ENCODE results near the gene TRIM27. TPM values are rescaled to one million over a fixed set of nuclear protein-coding genes. Genes with fewer than 3 reads are reported as not detected.
"Not testable (repeated sequence)": the region's sequence is repeated elsewhere in the genome, so short reads cannot be mapped to it uniquely, and the experiment has no call there.

Gene TRIM27
- total RNA-seq, 1 donor from 2014 or later: 65.2 TPM

DNA sequence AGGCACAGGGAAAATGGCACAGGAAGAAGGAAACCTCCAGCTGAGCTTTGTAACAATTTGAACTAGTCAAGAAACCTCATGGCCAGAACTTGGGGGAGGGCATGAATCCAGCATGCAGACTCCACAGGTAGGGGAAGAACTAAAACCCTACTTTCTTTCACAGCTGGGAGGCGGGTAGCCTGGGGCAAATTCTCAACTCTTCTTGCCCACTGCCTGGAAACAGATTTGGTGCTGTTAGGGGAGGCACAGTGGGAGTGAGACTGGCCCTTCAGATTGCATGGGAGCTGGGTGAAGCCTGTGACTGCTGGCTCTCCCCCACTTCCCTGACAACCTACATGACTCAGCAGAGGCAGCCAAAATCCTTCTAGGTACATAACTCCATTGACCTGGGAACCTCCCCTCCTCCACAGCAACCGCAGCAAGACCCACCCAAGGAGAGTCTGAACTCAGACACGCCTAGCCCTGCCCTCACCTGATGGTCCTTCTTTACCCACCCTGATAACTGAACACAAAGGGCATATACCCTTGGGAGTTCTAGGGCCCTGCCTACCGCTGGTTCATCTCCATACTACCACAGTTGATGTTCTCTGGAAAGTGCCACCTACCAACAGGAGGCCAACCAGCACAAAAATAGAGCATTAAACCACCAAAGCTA lies 37.2 kb upstream of the TRIM27 start:
- DNase-seq: no peak
- Mint-ChIP-seq H3K27me3 (ENCODE audit: unreplicated experiment) (no peaks in the 10 kb centered on the region), H3K27ac (ENCODE audit: unreplicated experiment) (no peak overlapping the region)

GRCh38 chr6:28958561-28959243 lies 34.9 kb upstream of the TRIM27 start:
- not testable (repeated sequence) for H3K27ac Mint-ChIP-seq (ENCODE audit: unreplicated experiment); DNase-seq; H3K36me3 Mint-ChIP-seq (ENCODE audit: unreplicated experiment); H3K4me1 Mint-ChIP-seq (ENCODE audit: low read depth, unreplicated experiment); H3K27me3 Mint-ChIP-seq (ENCODE audit: unreplicated experiment); H3K9me3 Mint-ChIP-seq (ENCODE audit: unreplicated experiment); H3K4me3 Mint-ChIP-seq (ENCODE audit: unreplicated experiment)

More for the DNA sequence above, 37.2 kb upstream of the TRIM27 start:
- peaks cover under 1% of the 10 kb centered on the region for H3K36me3 Mint-ChIP-seq (ENCODE audit: unreplicated experiment)
- H3K9me3 Mint-ChIP-seq (ENCODE audit: unreplicated experiment): peaks cover 3% of the 10 kb centered on the region
- H3K4me1 Mint-ChIP-seq (ENCODE audit: low read depth, unreplicated experiment): no peaks in the 10 kb centered on the region
- no peak overlapping the region for H3K4me3 Mint-ChIP-seq (ENCODE audit: unreplicated experiment)
- TF ChIP-seq, protein P1, sequence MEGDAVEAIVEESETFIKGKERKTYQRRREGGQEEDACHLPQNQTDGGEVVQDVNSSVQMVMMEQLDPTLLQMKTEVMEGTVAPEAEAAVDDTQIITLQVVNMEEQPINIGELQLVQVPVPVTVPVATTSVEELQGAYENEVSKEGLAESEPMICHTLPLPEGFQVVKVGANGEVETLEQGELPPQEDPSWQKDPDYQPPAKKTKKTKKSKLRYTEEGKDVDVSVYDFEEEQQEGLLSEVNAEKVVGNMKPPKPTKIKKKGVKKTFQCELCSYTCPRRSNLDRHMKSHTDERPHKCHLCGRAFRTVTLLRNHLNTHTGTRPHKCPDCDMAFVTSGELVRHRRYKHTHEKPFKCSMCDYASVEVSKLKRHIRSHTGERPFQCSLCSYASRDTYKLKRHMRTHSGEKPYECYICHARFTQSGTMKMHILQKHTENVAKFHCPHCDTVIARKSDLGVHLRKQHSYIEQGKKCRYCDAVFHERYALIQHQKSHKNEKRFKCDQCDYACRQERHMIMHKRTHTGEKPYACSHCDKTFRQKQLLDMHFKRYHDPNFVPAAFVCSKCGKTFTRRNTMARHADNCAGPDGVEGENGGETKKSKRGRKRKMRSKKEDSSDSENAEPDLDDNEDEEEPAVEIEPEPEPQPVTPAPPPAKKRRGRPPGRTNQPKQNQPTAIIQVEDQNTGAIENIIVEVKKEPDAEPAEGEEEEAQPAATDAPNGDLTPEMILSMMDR (IDR thresholded peaks at IDR 0.05; ENCODE audit: partially characterized antibody, unreplicated experiment): no peak

DNA sequence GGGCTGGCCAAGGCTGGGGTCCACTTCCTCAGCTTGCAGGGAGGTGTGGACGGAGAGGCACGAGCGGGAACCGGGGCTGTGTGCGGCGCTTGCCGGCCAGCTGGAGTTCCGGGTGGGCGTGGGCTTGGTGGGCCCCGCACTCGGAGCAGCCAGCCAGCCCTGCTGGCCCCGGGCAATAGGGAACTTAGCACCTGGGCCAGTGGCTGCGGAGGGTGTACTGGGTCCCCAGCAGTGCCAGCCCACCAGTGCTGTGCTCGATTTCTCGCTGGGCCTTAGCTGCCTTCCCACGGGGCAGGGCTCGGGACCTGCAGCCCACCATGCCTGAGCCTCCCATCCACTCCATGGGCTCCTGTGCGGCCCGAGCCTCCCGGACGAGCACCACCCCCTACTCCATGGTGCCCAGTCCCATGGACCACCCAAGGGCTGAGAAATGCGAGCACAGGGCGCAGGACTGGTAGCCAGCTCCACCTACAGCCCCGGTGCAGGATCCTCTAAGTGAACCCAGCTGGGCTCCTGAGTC lies 34.1 kb upstream of the TRIM27 start:
- H3K27me3 Mint-ChIP-seq (ENCODE audit: unreplicated experiment); H3K36me3 Mint-ChIP-seq (ENCODE audit: unreplicated experiment); H3K27ac Mint-ChIP-seq (ENCODE audit: unreplicated experiment); DNase-seq; H3K4me3 Mint-ChIP-seq (ENCODE audit: unreplicated experiment); H3K4me1 Mint-ChIP-seq (ENCODE audit: low read depth, unreplicated experiment): not testable (repeated sequence)
- H3K9me3 Mint-ChIP-seq (ENCODE audit: unreplicated experiment): peaks cover 12% of the 10 kb centered on the region

DNA sequence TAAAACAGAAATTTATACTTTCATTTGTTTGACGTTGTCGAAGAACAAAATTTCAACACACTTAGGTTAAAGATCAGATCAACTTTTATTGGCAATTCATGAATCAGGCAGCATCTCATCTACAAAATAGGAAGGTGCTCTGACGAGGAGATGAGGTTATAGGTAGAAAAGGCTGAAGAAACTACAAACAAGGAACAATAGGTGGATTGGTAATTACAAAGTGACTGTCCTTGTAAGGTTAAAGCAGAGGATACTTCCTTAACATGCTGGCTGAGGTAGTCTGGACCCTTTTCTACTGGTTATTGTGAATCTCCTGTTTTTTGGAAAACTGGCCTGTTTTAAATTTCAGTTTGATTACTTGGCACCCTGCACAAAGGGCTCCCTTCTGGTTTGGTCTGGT lies 32.5 kb upstream of the TRIM27 start:
- Mint-ChIP-seq H3K27me3 (ENCODE audit: unreplicated experiment) (peaks cover 11% of the 10 kb centered on the region), H3K27ac (ENCODE audit: unreplicated experiment) (no peak overlapping the region), H3K9me3 (ENCODE audit: unreplicated experiment) (peaks cover 16% of the 10 kb centered on the region), H3K4me1 (ENCODE audit: low read depth, unreplicated experiment) (peaks cover 1% of the 10 kb centered on the region), H3K4me3 (ENCODE audit: unreplicated experiment) (no peak overlapping the region), H3K36me3 (ENCODE audit: unreplicated experiment) (no peaks in the 10 kb centered on the region)
- TF ChIP-seq, protein P1 (IDR thresholded peaks at IDR 0.05; ENCODE audit: partially characterized antibody, unreplicated experiment): no peak
- DNase-seq: no peak

DNA sequence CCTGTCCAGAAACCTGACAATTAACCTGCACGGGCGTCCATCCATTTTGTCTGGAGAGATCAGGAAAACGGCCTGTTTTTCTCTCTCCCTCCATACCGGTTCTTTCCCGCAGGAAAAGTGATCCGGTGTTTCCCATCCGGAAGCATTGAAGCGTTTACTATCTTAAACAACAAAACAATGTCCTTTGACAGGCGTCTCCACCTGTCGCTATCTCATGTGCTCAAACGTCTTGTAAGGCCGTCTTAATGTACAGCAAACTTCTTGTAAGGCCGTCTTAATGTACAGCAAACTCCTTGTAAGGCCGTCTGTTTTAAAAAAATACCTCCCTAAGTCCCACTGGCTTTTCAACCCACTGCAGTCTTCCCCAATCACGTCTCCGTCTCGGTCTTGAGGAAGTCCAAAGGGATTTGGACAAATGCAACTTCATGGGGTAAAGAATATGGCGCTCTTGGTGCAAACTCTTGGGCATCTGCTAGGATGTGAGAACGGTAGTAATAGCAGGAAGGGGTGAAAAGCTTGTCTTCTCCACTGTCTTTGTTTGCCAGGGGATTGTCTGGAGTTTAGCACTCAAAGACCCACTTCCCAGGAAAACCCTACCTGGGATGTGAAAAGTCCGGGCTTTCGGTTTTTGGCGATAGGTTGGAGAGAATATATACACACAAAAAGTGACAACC lies 29.9 kb upstream of the TRIM27 start:
- TF ChIP-seq, protein P1 (IDR thresholded peaks at IDR 0.05; ENCODE audit: partially characterized antibody, unreplicated experiment): no peak

More for the DNA sequence above, 29.9 kb upstream of the TRIM27 start:
- H3K36me3 Mint-ChIP-seq (ENCODE audit: unreplicated experiment): no peaks in the 10 kb centered on the region
- H3K4me1 Mint-ChIP-seq (ENCODE audit: low read depth, unreplicated experiment): peaks cover 1% of the 10 kb centered on the region
- H3K27me3 Mint-ChIP-seq (ENCODE audit: unreplicated experiment): peaks cover 17% of the 10 kb centered on the region
- peak overlapping the region; percentile 96 for H3K4me3 Mint-ChIP-seq (ENCODE audit: unreplicated experiment)
- peaks cover 22% of the 10 kb centered on the region for H3K9me3 Mint-ChIP-seq (ENCODE audit: unreplicated experiment)
- peak overlapping the region; percentile 75 for H3K27ac Mint-ChIP-seq (ENCODE audit: unreplicated experiment)
- DNase-seq: no peak
